Measurements from ENCODE around the gene WDR35.
"Not testable (repeated sequence)": the region's sequence is repeated elsewhere in the genome, so short reads cannot be mapped to it uniquely, and the experiment has no call there.

The WDR35 gene

GRCh38 chr2:19933351-19933981 is 56.4 kb downstream of the WDR35 start:
- no peak for DNase-seq

GRCh38 chr2:19932928-19933327 is 57.0 kb downstream of the WDR35 start:
- DNase-seq: no peak

- no peak for DNase-seq
Observed at GRCh38 chr2:19929226-19929625, 60.7 kb downstream of the WDR35 start.

- DNase-seq: not testable (repeated sequence)
Observed at GRCh38 chr2:19927816-19928215, 62.1 kb downstream of the WDR35 start.

- not testable (repeated sequence) for DNase-seq
Observed at GRCh38 chr2:19924526-19924925, 65.4 kb downstream of the WDR35 start.

GRCh38 chr2:19922188-19922587 is 67.7 kb downstream of the WDR35 start:
- not testable (repeated sequence) for DNase-seq

- DNase-seq: no peak
Observed at GRCh38 chr2:19916385-19916950, 73.4 kb downstream of the WDR35 start.

- no peak for DNase-seq
Observed at GRCh38 chr2:19914266-19914975, 75.5 kb downstream of the WDR35 start.

- no peak for DNase-seq
Observed at GRCh38 chr2:19911808-19912509, 77.9 kb downstream of the WDR35 start.

GRCh38 chr2:19902216-19902740 is 87.6 kb downstream of the WDR35 start:
- DNase-seq: no peak

- DNase-seq: peak; percentile 84 to 96 (median 90)
Observed at GRCh38 chr2:19901442-19902215, 88.3 kb downstream of the WDR35 start, which contains the start of gene TTC32. Gene TTC32, minus strand, starts transcription at chr2:19901983. Its CDS starts 129 bp downstream, at chr2:19901854.

GRCh38 chr2:19900931-19901441 is 88.9 kb downstream of the WDR35 start:
- DNase-seq: no peak

- DNase-seq: peak in 1 of 4 experiments; percentile 3
Observed at GRCh38 chr2:19899985-19900930, 89.6 kb downstream of the WDR35 start.

GRCh38 chr2:19898592-19899329 is 91.1 kb downstream of the WDR35 start:
- no peak for DNase-seq

GRCh38 chr2:19897623-19898245 is 92.2 kb downstream of the WDR35 start:
- DNase-seq: no peak

- DNase-seq: no peak
Observed at GRCh38 chr2:19895535-19895934, 94.4 kb downstream of the WDR35 start.

GRCh38 chr2:19894134-19894792 is 95.6 kb downstream of the WDR35 start:
- DNase-seq: no peak

- no peak for DNase-seq
Observed at GRCh38 chr2:19893520-19894133, 96.3 kb downstream of the WDR35 start.

- not testable (repeated sequence) for DNase-seq
Observed at GRCh38 chr2:19891971-19892370, 97.9 kb downstream of the WDR35 start.

Measured in activated naive CD4-positive, alpha-beta T cell (primary cell).